HG02852 (cell line): Measurements from ENCODE around the gene ZIC1.

Source experiments
- ATAC-seq: cut with Tn5 transposase; IDR thresholded peaks from one replicate; pipeline ENCODE4 v1.9.1; 2021; ENCODE audit warnings: mild to moderate bottlenecking, moderate library complexity; ENCODE audit not compliant: unreplicated experiment

The ZIC1 gene

DNA sequence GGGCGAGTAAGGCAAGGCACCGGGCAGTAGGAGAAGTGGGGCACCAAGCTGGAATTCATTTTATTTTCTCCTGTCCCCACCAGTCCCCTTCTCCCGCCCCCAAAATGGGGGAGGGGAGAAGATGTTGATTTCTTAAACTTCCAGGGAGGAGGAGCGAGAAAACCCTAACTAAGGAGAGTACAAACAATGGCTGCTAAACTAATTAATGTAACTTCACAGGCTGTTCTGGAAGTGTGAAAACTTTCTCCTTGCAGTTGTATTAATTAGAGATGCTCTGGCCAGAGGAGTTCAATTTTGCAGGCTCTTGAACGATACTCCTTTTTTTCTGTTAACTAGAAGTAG lies 14.3 kb upstream of the ZIC1 start:
- no peak for ATAC-seq

DNA sequence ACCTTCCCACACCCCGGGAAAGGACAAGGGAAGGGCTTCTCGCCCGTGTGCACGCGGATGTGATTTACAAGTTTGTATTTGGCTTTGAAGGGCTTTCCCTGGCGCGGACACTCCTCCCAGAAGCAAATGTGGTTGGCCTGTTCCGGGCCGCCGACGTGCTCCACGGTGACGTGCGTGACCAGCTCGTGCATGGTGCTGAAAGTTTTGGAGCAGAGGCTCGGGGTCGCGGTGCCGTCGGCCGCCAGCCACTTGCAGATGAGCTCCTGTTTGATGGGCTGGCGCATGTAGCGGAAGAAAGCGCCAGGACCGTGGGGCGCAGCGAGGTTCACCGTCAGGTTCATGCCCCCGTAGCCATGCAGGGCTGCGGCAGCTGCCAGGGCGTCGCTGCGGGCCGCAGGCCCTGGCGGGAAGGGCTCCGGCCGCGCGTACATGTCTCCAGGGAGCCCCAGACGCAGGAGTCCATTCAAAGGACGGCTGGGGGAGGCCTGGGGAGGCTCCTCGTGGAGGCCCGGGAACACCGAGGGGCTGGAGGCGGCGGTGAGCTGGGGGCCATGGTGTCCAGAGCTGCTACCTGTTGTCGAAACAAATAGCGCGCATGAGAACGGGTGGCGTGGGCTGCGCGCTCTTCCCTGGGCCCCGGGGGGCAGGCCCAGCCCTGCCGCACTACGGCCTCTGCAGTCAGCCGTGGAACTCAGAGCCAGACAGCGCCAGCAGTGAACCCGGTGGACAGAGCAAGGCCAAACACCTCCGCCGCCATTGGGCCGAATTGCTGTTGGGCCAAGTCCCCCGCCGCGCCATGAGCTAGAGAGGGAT lies 13.1 kb upstream of the ZIC1 start:
- ATAC-seq, result no peak

DNA sequence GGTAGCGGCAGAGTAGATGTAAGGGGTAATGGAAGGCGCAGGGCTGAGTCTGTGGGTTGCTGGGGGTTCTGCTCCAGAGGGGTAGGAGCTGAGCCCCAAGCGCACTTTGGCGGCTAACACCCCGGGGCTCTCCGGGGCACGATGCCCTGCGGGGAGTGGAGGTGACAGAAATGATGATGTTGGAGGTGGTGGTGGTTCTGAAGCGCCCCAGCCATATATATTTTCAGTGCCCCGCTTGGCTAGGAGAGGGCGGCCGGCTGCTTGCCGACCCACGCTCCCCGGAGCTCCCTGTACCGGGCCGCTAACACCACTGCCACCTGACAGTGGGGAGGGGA lies 12.5 kb upstream of the ZIC1 start:
- no peak for ATAC-seq

DNA sequence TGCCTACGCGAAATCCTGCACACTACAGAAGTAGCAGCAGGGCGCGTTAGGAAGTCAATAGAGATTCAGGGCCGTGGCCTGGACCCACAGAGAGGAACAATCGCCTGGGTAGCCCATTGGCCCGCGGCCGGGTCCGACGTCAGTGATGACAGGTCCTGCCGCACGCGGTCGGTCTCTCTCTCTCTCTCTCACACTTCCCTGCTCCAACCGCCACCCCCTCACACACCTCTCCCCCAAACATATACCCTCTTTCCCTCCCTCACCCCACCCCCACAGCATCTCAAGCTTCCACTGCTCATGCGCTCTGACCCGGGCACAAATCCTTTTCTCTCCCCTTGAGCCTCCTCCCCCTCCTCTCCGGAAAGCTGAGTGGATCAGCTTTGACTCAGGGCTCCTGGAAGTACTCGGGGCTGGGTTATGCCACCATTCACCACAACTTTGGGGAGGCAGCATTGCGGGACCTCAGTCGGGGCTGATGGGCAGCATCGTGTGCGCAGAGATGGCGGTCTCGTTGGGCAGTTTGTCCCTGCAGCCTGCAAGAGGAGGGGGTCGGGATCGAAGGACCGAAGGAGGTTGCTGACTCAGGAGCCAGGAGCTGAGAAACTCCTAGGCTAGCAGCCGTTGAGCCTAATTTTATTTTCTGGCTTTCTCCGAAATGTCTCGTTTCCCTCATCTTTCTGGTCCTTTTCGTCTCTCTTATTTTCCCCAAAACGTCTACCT lies 11.8 kb upstream of the ZIC1 start:
- ATAC-seq, result no peak

DNA sequence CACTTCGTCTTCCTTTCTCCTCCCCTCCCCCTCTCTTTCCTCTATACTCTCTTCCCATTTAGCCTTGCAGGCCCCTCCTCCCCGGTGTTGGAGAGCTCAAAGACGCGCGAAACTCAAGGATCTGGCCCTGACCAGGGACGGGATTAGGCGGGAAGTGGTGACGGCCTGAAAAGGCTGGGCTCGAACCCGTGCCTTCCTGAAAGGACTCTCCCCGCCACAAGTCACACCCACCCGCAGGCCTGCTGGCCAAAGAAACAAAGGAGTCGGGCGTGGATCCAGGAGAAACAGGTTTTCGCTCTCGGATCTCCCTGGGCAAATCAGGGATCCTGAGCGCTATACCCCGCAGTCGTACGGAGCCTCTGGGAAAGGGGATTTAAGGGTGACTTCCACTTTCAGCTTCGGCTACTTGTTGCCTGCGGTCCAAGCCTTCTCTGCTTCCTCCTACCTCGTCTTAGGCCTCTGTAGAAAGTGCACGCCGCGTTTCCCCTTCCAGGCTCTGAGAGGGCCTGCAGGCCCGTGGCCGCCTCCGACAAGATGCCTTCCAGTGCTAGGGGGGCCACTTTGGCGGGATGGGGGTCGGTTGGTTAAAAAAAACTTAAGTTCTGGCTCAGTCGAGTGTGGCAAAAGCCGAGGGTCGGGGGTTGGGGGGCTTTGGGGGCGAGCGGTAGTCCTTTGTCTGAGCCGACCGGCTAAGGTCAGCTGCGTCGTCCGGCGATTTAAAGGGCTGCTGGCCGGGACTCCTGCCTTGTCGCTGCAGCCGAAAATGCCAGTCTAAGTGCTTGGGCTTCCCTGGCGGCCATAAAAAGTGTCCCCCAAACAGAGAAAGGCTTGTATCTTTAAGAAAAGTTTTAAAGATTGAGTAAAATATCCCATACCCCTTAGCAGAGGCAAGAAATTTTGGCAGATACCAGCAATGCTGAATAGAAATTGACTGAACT lies 11.0 kb upstream of the ZIC1 start:
- ATAC-seq, result no peak

DNA sequence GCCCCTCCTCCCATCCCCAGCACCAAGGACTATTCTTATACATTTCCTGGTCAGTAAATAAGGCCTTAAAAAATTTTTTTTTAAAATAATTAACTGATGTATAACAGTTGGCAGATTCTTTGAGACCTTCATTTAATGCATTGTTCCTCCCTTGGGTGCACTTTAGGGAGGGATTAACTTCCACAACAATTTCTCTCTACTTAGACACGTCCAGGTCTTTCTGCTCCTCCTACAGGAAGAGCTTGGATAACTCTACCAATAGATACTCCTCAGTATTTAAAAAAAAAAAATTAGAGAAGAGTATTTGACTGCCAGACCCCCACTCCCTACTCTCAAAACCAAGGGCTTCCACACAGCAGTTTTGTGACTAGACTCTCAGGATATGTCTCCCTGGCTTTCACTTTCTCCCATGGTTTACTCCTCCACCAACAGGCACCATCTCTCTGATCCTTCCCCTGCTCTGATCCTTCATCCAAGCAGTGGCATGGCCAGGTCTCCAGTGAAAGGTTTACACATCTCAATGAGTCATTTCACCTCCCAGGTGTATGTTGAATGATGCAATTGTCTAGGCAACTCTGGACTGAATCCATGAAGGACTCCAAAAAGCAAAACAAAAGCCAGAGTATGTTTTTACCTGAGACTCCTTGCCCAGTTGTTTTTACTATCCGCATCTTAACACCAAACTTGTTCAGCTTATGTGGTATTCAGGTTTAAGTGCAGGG lies 10.2 kb upstream of the ZIC1 start:
- ATAC-seq, result no peak

DNA sequence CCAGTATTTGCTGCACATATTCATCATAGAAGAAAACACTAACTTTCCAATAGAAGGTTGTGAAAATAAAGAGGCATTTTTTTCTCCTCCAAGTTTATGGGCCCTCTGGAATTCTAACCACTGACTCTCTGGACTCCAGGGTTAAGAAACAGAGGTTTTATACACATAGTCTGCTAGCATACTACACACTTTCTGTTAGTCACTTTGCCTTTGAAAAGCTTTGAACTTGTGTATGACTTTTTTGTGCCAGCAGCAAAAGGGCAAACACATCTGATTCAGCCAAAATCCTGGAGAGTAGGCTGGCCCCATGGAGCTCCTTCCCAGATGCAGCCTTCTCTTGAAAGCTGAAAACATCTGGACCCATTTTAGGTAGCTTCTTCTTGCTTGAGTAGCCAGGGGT lies 9.1 kb upstream of the ZIC1 start:
- ATAC-seq, result no peak

DNA sequence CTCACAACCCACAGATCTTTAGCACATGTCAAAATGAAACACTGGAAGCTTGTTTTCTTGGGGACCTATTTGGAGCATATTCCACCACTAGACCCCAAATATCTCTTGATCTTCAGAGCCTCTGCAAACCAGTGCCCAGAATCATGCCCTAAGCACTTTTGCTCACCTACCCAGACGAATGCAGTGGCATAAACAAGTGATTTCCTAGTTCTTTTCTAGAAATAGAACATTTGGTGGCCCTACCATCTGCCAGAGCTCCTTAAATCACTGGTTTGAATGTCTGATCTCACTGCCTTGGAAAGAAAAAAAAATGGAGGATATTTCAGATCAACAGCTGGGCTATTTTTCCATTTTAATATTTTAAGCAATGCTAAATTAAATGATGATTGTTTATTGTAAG lies 8.2 kb upstream of the ZIC1 start:
- no peak for ATAC-seq

DNA sequence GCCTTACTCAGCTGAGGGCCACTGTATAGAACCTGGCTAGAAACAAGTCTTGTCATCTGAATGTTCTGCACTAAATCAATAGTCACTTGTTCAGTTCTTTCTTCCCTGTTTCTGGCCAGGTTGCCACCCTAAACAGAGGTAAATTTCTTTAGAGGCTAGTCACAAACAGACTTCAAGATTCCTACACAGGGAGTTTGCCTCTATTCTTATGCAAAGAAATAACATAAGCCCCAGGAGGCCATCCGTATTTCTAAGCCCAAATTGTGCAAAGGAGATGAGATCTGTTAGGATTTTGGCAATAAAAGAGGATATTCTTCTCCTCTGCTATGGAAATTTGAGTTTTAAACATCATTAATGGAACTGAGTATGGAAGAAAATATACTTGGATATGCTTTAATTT lies 7.7 kb upstream of the ZIC1 start:
- ATAC-seq, result no peak

DNA sequence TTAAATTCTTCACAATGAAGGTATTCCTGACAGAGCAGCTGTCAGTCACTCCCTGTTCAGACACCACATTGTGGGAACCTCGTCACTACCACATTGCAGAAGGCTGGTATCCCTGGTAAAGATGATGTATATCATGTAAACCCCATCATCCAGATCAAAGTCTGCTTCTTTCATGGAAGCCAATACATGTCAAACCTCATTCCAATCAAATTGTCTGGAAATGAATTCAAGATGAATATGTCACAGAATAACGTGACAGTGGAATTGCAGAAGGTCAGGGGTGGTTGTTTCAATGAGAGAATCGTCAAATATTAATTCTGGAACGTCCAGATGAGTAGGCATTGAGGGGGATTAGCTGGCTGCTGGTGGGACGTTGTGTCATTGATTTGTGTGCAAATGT lies 7.0 kb upstream of the ZIC1 start:
- no peak for ATAC-seq

DNA sequence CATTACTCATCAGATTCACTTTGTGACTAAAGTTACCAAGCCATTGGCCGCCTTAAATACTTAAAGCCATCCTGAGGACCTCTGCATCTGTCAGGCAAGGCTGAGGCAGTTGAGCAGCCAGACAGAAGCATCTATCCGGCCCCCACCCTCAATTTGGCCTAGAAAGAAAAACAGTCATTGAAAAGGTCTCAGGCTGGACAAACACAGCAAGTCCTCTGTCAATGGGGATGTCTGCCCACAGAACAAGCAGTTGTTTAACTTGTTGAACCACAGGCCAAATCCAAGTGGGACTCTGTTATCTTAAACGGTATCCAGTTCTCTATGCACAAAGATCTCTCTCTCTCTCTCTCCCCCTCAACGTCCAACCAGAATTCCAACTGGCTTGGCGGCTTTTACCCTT lies 5.7 kb upstream of the ZIC1 start:
- ATAC-seq, result no peak

DNA sequence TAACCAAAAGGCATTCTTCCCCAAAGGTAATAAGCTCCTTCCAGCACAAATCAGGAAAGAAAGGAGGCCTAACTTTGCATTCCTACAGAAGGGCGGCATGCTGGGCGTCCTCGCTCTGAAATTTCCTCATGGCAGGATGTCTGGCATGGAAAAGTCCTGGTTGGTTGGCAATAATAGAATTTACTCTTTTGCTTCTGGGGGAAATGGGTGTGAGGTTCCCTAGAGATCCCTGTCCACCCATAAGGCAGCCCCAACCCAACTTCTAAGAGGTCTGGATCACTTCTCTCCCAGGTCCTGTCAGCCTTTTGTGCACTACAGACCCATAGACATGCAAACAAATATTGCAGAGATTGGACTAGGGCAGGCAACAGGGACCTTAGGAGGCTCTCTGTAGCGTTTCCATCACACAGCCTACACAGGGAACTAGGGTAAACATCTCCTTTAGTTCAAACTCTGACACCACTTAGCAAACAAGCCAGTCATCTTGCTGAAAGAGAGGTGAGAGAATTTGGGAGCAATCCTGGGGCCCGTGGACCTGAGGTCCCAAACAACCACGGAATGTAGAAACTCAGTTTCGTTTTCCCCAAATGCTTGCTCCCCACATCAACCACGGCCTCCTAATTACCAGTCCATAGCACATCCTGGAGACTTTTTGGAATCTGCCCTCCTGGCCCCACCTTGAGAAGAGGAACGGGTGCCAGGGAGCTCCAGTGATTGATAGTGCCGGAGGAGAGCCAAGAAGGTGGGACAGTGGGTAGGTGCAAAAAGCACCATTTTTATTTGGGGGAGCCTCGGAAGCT lies 5.0 kb upstream of the ZIC1 start:
- no peak for ATAC-seq

DNA sequence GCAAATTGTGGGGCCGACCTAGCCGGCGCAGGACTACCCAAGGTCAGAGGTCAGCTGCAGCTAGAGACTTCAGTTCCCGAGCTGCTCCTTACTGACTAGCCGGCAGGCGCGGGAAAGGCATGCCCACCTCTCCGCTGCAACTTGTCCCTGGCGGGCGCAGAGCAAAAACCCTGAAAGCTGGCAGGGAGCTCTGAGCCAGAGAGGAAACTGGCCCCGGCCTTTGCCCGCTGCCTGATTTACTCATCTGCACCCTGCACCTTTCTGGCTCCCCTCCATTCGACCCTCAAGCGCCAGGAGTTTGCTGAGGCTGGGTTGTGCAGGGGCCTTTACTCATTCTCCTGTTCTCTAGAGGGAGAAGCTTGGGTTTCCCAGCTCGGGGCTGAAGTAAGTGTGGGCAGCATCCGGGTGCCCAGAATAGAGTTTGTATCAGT lies 4.3 kb upstream of the ZIC1 start:
- ATAC-seq, result no peak

DNA sequence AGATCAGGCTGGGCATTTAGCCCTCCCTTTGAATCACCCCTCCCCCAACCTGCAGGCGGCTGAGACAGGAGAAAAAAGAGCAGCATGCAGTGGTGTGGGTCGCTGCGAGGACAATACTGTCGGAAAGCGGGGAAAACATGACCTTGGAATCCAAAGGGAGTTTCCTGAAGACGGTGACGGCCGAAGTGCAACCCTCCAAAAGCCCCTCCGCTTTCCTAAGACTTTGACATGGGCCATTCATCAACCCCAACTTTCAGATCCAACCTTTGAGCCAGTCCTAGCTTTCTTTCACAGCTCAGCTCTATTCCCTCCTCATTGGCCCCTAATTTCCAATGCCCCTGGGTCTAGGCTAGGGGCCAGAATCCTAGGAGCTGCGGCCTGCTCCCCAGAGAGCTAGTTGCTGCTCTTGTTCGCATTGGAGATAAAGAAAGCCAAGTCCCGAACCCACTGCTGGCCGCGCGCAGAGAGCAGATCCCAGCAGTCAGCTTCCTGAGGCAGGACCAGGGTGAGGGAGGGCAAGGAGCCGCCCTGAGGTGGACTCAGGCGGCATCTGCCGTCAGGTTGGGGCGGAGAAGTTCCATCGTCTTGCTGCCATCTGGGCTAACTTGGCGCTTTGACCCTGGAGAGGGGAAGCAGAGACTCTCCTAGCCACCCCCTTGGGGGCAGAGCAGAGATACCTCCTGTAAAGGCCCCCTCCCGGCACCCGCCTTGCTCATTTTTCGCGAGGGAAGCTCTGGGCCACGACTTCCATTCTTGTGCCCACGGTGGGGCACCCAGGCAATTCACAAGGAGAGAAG lies 3.7 kb upstream of the ZIC1 start:
- no peak for ATAC-seq

DNA sequence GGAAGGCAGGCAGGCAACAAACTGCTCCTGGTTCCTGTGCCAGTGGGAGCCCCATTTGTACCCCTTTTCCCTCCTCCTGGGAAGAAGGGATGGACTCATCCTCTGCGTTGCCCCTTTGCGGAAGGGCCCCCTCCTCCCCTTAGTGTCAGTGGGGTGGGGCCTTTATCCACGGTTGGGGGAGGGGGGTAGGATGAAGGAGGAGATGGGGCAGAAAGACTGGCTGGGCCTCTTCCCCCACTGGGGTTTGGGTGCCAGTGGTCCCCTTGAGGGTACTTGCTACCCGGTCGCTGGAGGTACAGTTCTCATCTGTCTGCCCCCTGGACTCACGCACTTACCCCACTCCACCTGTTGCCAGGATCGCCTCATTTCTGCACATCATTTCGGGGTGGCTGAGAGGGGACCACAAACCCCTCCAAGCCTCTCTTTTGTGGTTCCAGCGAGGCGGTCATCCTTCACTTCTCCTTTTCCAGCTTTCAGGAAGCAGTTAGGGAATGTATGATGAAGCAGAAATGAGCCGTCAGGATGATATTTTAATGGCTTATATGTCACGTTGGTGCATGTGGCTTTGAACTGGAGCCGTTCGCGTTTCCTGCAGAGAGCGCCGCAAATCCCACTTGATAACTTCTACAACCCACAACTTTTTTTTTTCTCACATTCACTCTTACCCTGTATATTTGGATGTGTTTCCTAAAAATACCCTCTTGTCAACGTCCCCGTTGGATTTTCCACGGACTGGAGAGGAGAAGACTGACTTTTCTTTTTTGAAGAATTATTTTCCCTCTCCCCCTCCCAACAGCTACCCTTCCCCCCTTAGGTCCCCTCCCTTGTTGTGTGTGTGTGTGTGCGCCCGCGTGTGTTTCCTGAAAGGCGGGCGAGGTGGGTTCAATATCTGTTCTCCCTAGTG lies 2.9 kb upstream of the ZIC1 start, which contains the start of gene ZIC4:
Gene ZIC4 (minus strand): TSS at position 516 of the 904 bp plus-strand sequence. CDS start 3,746 bp downstream, outside the sequence.
- ATAC-seq, result no peak

DNA sequence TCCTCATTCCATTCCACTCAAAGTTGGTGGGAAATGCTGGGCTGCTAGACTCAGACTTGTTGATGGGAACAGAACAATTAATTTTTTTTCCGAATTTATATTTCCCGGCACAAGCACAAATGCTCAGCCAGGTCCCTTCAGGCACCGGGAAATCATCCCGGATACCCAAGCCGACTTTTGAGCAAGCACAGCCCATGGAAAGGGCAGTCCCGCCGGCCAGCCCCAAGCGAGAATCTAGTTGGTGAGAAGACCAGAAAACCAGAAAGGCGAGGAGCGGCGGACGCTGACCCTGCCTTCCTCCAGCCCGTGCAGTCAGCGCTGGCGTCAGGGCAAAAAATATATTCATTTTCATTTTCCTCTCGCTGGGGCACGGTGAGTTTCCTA lies 2.1 kb upstream of the ZIC1 start:
- no peak for ATAC-seq

DNA sequence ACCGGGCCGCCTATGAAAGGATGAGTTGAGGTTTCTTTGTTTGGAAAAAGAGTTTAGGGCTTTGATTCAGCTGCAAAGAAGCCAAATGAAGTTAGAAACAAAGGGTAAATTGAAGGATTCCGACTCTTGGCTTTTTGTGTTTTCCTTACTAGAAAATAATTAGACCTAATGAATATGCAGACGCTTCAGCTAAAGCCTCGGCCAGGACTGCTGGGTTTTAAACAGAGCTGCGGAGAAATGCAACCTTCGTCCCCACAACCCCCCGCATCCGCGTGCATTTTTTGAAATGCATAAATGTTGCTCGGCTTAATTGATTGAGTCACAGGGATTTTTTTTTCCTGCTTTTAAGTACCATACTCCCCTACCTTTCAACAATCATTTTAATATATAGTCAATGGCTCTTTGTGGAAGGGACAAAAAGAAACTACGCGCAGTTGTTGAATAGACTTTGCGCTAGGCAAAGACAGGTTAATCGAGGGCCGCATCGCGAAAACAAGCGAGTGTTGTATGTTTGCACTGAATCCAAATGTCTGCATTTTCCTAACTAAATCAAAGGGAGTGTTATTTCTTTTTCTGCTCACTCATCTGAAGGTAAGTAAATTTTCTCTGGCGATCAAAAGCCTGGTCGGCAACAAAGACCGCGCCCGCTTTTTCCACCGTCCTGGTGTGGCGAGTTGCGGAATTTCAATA lies 1.5 kb upstream of the ZIC1 start:
- no peak for ATAC-seq
